ENCODE measurements around the gene MYO9A. TPM values are rescaled to one million over a fixed set of nuclear protein-coding genes. Genes with fewer than 3 reads are reported as not detected.
"Not testable (repeated sequence)": the region's sequence is repeated elsewhere in the genome, so short reads cannot be mapped to it uniquely, and the experiment has no call there.

MYO9A gene
- total RNA-seq, 1 donor from 2014 or later, result 111 TPM

GRCh38 chr15:72106068-72106467, 11.9 kb downstream of the MYO9A start:
- no peak for DNase-seq
- TF ChIP-seq CTCF (IDR thresholded peaks at IDR 0.05; ENCODE audit: partially characterized antibody, unreplicated experiment), result no peak
- H3K4me3 Mint-ChIP-seq (ENCODE audit: unreplicated experiment), result no peak overlapping the region
- no peaks in the 10 kb centered on the region for H3K36me3 Mint-ChIP-seq (ENCODE audit: unreplicated experiment)
- peaks cover 4% of the 10 kb centered on the region for H3K9me3 Mint-ChIP-seq (ENCODE audit: unreplicated experiment)
- peaks cover 20% of the 10 kb centered on the region for H3K4me1 Mint-ChIP-seq (ENCODE audit: low read depth, unreplicated experiment)
- H3K27ac Mint-ChIP-seq (ENCODE audit: unreplicated experiment), result no peak overlapping the region
- peaks cover 6% of the 10 kb centered on the region for H3K27me3 Mint-ChIP-seq (ENCODE audit: unreplicated experiment)

GRCh38 chr15:72105111-72105510, 12.8 kb downstream of the MYO9A start:
- Mint-ChIP-seq H3K4me3 (ENCODE audit: unreplicated experiment) (no peak overlapping the region), H3K4me1 (ENCODE audit: low read depth, unreplicated experiment) (peaks cover 20% of the 10 kb centered on the region)

GRCh38 chr15:72100551-72100950, 17.4 kb downstream of the MYO9A start:
- peaks cover 20% of the 10 kb centered on the region for H3K4me1 Mint-ChIP-seq (ENCODE audit: low read depth, unreplicated experiment)
- H3K4me3 Mint-ChIP-seq (ENCODE audit: unreplicated experiment); DNase-seq; H3K36me3 Mint-ChIP-seq (ENCODE audit: unreplicated experiment); H3K27ac Mint-ChIP-seq (ENCODE audit: unreplicated experiment); H3K9me3 Mint-ChIP-seq (ENCODE audit: unreplicated experiment): not testable (repeated sequence)
- peaks cover 11% of the 10 kb centered on the region for H3K27me3 Mint-ChIP-seq (ENCODE audit: unreplicated experiment)

More at GRCh38 chr15:72105111-72105510, 12.8 kb downstream of the MYO9A start:
- Mint-ChIP-seq H3K27me3 (ENCODE audit: unreplicated experiment) (peaks cover 6% of the 10 kb centered on the region), H3K36me3 (ENCODE audit: unreplicated experiment) (no peaks in the 10 kb centered on the region), H3K9me3 (ENCODE audit: unreplicated experiment) (peaks cover 4% of the 10 kb centered on the region), H3K27ac (ENCODE audit: unreplicated experiment) (no peak overlapping the region)
- DNase-seq, result no peak
- no peak for TF ChIP-seq CTCF (IDR thresholded peaks at IDR 0.05; ENCODE audit: partially characterized antibody, unreplicated experiment)

- Mint-ChIP-seq H3K4me3 (ENCODE audit: unreplicated experiment) (no peak overlapping the region), H3K9me3 (ENCODE audit: unreplicated experiment) (peaks cover 12% of the 10 kb centered on the region), H3K36me3 (ENCODE audit: unreplicated experiment) (peaks cover 7% of the 10 kb centered on the region), H3K27ac (ENCODE audit: unreplicated experiment) (no peak overlapping the region), H3K27me3 (ENCODE audit: unreplicated experiment) (peaks cover 11% of the 10 kb centered on the region), H3K4me1 (ENCODE audit: low read depth, unreplicated experiment) (peaks cover 14% of the 10 kb centered on the region)
- no peak for DNase-seq
- TF ChIP-seq CTCF (IDR thresholded peaks at IDR 0.05; ENCODE audit: partially characterized antibody, unreplicated experiment), result no peak
These were observed 18.8 kb downstream of the MYO9A start for GRCh38 chr15:72099155-72099554.

- peaks cover 4% of the 10 kb centered on the region for H3K4me1 Mint-ChIP-seq (ENCODE audit: low read depth, unreplicated experiment)
- no peak overlapping the region for H3K4me3 Mint-ChIP-seq (ENCODE audit: unreplicated experiment)
- DNase-seq, result no peak
- peaks cover 10% of the 10 kb centered on the region for H3K9me3 Mint-ChIP-seq (ENCODE audit: unreplicated experiment)
- H3K36me3 Mint-ChIP-seq (ENCODE audit: unreplicated experiment), result peaks cover 7% of the 10 kb centered on the region
- H3K27me3 Mint-ChIP-seq (ENCODE audit: unreplicated experiment), result peaks cover 8% of the 10 kb centered on the region
- no peak overlapping the region for H3K27ac Mint-ChIP-seq (ENCODE audit: unreplicated experiment)
- no peak for TF ChIP-seq CTCF (IDR thresholded peaks at IDR 0.05; ENCODE audit: partially characterized antibody, unreplicated experiment)
These were observed 19.9 kb downstream of the MYO9A start for GRCh38 chr15:72098040-72098439.
